GM12801 (cell line): Measurements from ENCODE around the gene LPAR1.

Experiments used
- TF ChIP-seq, protein P1 (sequence below): IDR thresholded peaks from one replicate; pipeline ENCODE4 v1.5.1; 2011; ENCODE audit warnings: control low read depth; ENCODE audit not compliant: insufficient read length; ENCODE audit errors: extremely low read depth

Gene LPAR1

DNA sequence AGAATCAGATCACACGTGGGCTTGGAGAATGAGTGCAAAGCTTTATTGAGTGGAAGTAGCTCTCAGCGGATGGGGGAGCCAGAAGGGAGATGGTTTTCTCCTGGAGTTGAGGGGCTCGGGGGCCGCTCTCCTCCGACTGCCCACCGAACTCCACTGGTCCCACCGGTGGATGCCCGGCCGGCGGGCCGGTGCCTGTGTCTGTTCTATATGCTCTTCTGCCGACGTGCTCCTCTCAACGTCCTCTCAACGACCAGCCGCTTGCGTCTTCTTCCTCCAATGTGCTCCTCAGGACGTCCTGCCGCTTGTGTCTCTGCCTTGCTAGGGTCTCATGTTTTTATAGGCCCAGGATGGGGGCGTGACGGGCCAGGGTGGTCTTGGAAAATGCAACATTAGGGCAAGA lies 207.8 kb downstream of the LPAR1 start:
- TF ChIP-seq, protein P1, sequence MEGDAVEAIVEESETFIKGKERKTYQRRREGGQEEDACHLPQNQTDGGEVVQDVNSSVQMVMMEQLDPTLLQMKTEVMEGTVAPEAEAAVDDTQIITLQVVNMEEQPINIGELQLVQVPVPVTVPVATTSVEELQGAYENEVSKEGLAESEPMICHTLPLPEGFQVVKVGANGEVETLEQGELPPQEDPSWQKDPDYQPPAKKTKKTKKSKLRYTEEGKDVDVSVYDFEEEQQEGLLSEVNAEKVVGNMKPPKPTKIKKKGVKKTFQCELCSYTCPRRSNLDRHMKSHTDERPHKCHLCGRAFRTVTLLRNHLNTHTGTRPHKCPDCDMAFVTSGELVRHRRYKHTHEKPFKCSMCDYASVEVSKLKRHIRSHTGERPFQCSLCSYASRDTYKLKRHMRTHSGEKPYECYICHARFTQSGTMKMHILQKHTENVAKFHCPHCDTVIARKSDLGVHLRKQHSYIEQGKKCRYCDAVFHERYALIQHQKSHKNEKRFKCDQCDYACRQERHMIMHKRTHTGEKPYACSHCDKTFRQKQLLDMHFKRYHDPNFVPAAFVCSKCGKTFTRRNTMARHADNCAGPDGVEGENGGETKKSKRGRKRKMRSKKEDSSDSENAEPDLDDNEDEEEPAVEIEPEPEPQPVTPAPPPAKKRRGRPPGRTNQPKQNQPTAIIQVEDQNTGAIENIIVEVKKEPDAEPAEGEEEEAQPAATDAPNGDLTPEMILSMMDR = no peak

DNA sequence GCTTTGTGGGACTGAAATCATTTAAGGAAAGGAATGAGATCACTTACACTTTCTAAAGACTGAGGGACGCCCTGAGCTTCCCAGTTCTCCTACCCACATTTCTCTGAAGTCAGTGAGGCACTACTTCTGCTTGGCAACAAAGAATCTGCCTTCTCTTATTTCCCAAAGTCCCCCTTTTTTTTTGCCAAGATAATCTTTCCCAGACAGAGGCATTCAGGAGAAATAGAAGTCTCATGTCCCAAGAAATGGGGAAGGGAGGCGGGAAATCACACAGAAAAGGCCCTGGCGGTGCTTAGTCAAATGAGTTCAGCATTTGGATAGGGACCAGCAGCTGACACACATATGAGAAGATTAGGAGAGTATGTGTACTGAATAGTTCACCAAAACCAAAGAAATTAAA lies 210.0 kb downstream of the LPAR1 start:
- TF ChIP-seq, protein P1 = no peak

DNA sequence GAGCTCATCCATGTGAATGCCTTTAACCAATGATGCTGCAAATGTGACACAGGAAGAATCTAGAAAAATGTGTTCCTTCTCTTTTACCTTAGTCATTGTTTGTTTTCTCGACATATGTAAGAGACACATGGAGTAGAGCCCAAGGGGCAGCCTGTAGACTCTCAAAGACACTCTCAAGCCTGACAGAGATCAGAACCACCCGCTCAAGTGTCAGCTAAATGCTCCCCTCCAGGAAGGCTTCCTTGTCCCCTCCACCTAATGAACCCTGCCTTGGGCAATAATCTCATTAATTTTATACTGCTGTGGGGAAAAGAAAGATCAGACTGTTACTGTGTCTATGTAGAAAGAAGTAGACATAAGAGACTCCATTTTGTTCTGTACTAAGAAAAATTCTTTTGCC lies 212.3 kb downstream of the LPAR1 start:
- TF ChIP-seq, protein P1 = no peak
